ENCODE measurements around the gene SPESP1.

- no peak for TF ChIP-seq HOXB13 (CRISPR knock-in tag; IDR thresholded peaks at IDR 0.05; ENCODE audit: low read depth)
- no peak for TF ChIP-seq USF2 (IDR thresholded peaks at IDR 0.05)
- no peak for TF ChIP-seq RFX5 (IDR thresholded peaks at IDR 0.05)
- no peak for TF ChIP-seq POLR2A (IDR thresholded peaks at IDR 0.05; ENCODE audit: low read length)
- no peak for TF ChIP-seq CTCF (IDR thresholded peaks at IDR 0.05)
- no peak for TF ChIP-seq POLR2AphosphoS2 (conservative IDR thresholded peaks at IDR 0.05; ENCODE audit: low read length)
- no peak for TF ChIP-seq NPAS2 (CRISPR knock-in tag; IDR thresholded peaks at IDR 0.05; ENCODE audit: borderline replicate concordance)
- no peak for TF ChIP-seq CEBPB (IDR thresholded peaks at IDR 0.05)
- no peak for TF ChIP-seq JUNB (IDR thresholded peaks at IDR 0.05)
- TF ChIP-seq ZNF302 (CRISPR knock-in tag; IDR thresholded peaks at IDR 0.05): no peak
- no peak for TF ChIP-seq BHLHE40 (IDR thresholded peaks at IDR 0.05; ENCODE audit: low read depth, low read length)
- no peak for TF ChIP-seq HOXA7 (CRISPR knock-in tag; IDR thresholded peaks at IDR 0.05)
- no peak for TF ChIP-seq NR3C1 (IDR thresholded peaks at IDR 0.05)
These were observed 32.1 kb downstream of the SPESP1 start for GRCh38 chr15:68962465-68962864.

Measured in A549 (cell line).